ENCODE measurements around the gene ACY1.

ACY1 gene

DNA sequence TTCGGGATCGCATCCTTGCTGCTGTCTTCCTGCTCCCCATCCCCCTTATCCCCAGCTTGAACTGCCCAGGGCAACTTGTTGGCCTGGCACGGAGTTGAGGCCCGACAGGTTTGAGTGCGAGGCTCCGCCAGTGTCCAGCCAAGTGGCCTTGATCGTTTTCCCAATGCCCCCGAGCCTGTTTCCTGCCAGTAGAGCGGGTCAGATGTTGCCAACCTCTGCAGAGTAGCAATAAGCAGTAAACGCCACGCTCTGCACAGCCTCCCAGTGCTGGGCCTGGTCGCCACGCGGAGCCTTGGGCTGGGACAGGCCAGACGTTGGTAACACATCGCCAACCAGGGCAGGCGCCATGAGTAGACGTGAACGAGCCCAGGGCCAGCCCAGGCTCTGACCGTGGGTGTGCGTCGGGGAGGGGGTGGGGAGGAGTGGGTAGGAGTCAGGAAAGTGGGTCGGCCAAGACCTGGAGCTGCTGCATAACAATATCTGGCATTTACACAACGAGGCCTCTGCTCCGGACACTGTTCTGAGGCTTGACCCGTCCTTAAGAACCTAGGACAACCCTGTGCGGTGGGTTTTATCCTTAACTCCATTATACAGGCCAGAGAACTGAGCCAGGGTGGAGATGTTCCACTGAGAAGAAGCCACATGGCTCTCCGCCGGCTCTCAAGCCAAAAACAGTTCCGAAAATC is 8.9 kb upstream of the ACY1 start:
- Histone ChIP-seq H3K9me3 (ENCODE audit: control insufficient read depth, insufficient read depth, low read length) (no peaks in the 10 kb centered on the region), H3K4me1 (ENCODE audit: control insufficient read depth, low read length) (peaks cover 19% of the 10 kb centered on the region), H3K79me2 (ENCODE audit: control insufficient read depth, low read length) (peaks cover 25% of the 10 kb centered on the region), H4K20me1 (ENCODE audit: control insufficient read depth, insufficient read depth, low read depth, low read length) (no peaks in the 10 kb centered on the region), H3K4me2 (ENCODE audit: low read length) (peak overlapping the region; percentile 95), H3K27me3 (ENCODE audit: control insufficient read depth, low read length) (no peaks in the 10 kb centered on the region), H3K27ac (ENCODE audit: low read depth, low read length) (peak overlapping the region; percentile 60), H3K9me2 (replicated peaks; ENCODE audit: control insufficient read depth, low read length) (no peaks in the 10 kb centered on the region), H3K36me3 (ENCODE audit: control insufficient read depth, low read length) (peaks cover 13% of the 10 kb centered on the region), H3F3A (ENCODE audit: control insufficient read depth, insufficient read depth) (peaks cover 26% of the 10 kb centered on the region), H3K4me3 (ENCODE audit: low read length) (peak overlapping the region; percentile 99)
- no peak for TF ChIP-seq EZH2phosphoT487 (IDR thresholded peaks at IDR 0.05; ENCODE audit: borderline replicate concordance, low read length)
- TF ChIP-seq, protein P1, sequence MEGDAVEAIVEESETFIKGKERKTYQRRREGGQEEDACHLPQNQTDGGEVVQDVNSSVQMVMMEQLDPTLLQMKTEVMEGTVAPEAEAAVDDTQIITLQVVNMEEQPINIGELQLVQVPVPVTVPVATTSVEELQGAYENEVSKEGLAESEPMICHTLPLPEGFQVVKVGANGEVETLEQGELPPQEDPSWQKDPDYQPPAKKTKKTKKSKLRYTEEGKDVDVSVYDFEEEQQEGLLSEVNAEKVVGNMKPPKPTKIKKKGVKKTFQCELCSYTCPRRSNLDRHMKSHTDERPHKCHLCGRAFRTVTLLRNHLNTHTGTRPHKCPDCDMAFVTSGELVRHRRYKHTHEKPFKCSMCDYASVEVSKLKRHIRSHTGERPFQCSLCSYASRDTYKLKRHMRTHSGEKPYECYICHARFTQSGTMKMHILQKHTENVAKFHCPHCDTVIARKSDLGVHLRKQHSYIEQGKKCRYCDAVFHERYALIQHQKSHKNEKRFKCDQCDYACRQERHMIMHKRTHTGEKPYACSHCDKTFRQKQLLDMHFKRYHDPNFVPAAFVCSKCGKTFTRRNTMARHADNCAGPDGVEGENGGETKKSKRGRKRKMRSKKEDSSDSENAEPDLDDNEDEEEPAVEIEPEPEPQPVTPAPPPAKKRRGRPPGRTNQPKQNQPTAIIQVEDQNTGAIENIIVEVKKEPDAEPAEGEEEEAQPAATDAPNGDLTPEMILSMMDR (IDR thresholded peaks at IDR 0.05; ENCODE audit: low read depth, low read length, poor library complexity, severe bottlenecking), result peak; percentile 53

DNA sequence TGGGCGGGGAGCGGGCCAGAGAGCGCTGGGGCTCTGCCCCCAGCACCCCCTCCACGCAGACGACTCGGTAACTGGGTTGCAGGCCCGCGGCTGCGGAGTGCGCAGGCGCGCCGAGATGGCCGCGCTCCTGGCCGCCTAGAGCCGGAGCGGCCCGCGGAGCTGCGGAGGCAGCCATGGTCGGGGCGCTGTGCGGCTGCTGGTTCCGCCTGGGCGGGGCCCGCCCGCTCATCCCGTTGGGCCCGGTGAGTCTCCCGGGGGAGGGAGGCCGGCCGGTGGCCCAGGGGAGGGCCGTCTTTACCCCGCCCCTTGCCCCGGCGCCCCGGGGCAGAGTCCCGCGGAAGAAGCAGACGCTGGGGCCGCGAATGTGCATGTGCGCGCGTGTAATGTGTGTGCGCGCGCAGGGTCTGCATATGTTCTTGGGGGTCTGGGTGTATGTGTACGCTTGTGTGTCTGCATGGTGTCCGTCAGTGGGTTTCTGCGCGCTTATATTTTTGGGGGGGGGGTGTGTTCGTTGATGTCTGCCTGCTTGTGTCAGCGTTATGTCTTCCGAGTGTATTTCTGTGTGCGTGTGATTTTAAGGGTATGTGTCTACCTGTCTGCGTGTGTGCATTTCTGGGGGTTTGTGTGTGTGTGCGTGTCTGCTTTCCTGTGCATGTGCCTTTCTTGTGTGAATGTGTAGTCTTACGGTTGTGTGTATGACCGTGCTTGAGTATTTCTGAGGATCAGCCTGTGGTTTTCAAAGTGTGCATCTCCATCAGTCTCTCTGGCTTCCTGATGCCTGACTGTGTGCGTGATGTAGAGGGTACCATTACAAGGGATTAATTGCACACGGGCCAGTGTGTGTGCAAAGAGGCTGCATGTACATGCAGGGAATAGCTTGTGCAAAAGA is 8.1 kb upstream of the ACY1 start, which contains the start of gene ABHD14A:
TSS of gene ABHD14A (plus strand) at position 102 of the 889 bp plus-strand sequence. CDS start at position 174, 72 bp downstream.
- no peaks in the 10 kb centered on the region for H4K20me1 ChIP-seq (ENCODE audit: control insufficient read depth, insufficient read depth, low read depth, low read length)
- H3F3A ChIP-seq (ENCODE audit: control insufficient read depth, insufficient read depth), result peaks cover 24% of the 10 kb centered on the region
- TF ChIP-seq, protein P1 (IDR thresholded peaks at IDR 0.05; ENCODE audit: low read depth, low read length, poor library complexity, severe bottlenecking), result no peak
- TF ChIP-seq EZH2phosphoT487 (IDR thresholded peaks at IDR 0.05; ENCODE audit: borderline replicate concordance, low read length), result no peak
- H3K27me3 ChIP-seq (ENCODE audit: control insufficient read depth, low read length), result no peaks in the 10 kb centered on the region
- peaks cover 25% of the 10 kb centered on the region for H3K79me2 ChIP-seq (ENCODE audit: control insufficient read depth, low read length)
- H3K4me3 ChIP-seq (ENCODE audit: low read length), result peak within 1 kb of the TSS; percentile 99
- H3K4me2 ChIP-seq (ENCODE audit: low read length), result peak within 1 kb of the TSS; percentile 95
- peak within 1 kb of the TSS; percentile 60 for H3K27ac ChIP-seq (ENCODE audit: low read depth, low read length)
- H3K4me1 ChIP-seq (ENCODE audit: control insufficient read depth, low read length), result peaks cover 19% of the 10 kb centered on the region
- H3K9me3 ChIP-seq (ENCODE audit: control insufficient read depth, insufficient read depth, low read length), result no peaks in the 10 kb centered on the region
- no peaks in the 10 kb centered on the region for H3K9me2 ChIP-seq (replicated peaks; ENCODE audit: control insufficient read depth, low read length)
- peaks cover 14% of the 10 kb centered on the region for H3K36me3 ChIP-seq (ENCODE audit: control insufficient read depth, low read length)

DNA sequence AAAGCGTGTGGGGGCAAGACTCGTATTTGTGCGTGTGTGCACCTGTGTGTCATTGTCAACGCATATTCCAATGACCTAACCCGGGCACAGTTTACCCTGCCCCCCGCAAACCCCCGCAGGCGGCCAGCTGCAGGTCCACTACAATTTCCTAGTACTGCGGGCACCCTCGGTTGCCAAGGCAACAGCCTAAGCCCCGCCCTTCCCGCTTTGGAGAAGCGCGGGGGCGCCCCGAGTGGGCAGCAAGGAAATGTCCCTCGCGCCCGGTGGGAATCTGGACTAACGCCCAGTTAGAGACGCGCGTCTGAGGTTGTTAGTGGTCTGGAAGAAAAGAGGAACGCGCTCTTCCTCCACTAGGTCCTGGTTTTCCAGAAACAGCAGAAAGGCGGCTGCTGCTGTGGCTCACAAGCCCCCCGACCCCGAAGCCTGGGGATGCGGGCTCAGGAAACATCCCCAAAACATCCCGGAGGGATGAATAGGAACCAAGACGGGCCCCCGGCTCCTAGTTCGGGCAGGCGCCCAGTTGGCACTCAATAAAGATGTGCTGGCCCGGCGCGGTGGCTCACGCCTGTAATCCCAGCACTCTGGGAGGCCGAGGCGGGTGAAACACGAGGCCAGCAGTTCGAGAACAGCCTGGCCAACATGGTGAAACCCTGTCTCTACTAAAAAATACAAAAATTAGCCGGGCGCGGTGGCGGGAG is 7.3 kb upstream of the ACY1 start:
- H3K27me3 ChIP-seq (ENCODE audit: control insufficient read depth, low read length), result no peaks in the 10 kb centered on the region
- peak overlapping the region; percentile 95 for H3K4me2 ChIP-seq (ENCODE audit: low read length)
- H3K9me2 ChIP-seq (replicated peaks; ENCODE audit: control insufficient read depth, low read length), result no peaks in the 10 kb centered on the region
- H4K20me1 ChIP-seq (ENCODE audit: control insufficient read depth, insufficient read depth, low read depth, low read length), result no peaks in the 10 kb centered on the region
- peaks cover 24% of the 10 kb centered on the region for H3F3A ChIP-seq (ENCODE audit: control insufficient read depth, insufficient read depth)
- H3K4me3 ChIP-seq (ENCODE audit: low read length), result peak overlapping the region; percentile 99
- H3K79me2 ChIP-seq (ENCODE audit: control insufficient read depth, low read length), result peaks cover 32% of the 10 kb centered on the region
- H3K4me1 ChIP-seq (ENCODE audit: control insufficient read depth, low read length), result peaks cover 19% of the 10 kb centered on the region
- H3K36me3 ChIP-seq (ENCODE audit: control insufficient read depth, low read length), result peaks cover 15% of the 10 kb centered on the region
- TF ChIP-seq EZH2phosphoT487 (IDR thresholded peaks at IDR 0.05; ENCODE audit: borderline replicate concordance, low read length), result no peak
- TF ChIP-seq, protein P1 (IDR thresholded peaks at IDR 0.05; ENCODE audit: low read depth, low read length, poor library complexity, severe bottlenecking), result peak; percentile 14
- H3K27ac ChIP-seq (ENCODE audit: low read depth, low read length), result no peak overlapping the region
- no peaks in the 10 kb centered on the region for H3K9me3 ChIP-seq (ENCODE audit: control insufficient read depth, insufficient read depth, low read length)
